GM12878 (cell line): ENCODE data around the gene YIF1A. TPM values are rescaled to one million over a fixed set of nuclear protein-coding genes. Genes with fewer than 3 reads are reported as not detected.

Experiments
- ATAC-seq: fragments of 200-7000 bp; cut with Tn5 transposase; 3 replicates; pipeline ENCODE4 v1.9.1; 2020; ENCODE audit warnings: mild to moderate bottlenecking, moderate library complexity
- BruUV-seq: library from RNA; stranded (reverse); fragments of 400-500 nt; replicated peaks from 2 replicates; lab custom pipeline; 2021; lab: Mats Ljungman, UMichigan
- CTCF ChIA-PET: fragments of 300-600 bp; sonication (Branson Sonifier 250); formaldehyde crosslinking; extraction: SDS; loops from one replicate; lab custom pipeline; 2021; ENCODE audit warnings: inconsistent platforms; lab: Yijun Ruan, JAX
- POLR2A ChIA-PET: fragments of 350-600 bp; formaldehyde crosslinking; extraction: SDS; loops from one replicate; lab custom pipeline; 2021; ENCODE audit warnings: inconsistent platforms; lab: Charles Lee
- RAD21 ChIA-PET: fragments of 300-600 bp; sonication (Branson Sonifier 250); formaldehyde crosslinking; loops from one replicate; lab custom pipeline; 2023; ENCODE audit warnings: antibody characterized with exemption; ENCODE audit not compliant: unreplicated experiment; lab: Charles Lee
- SMC1A ChIA-PET: fragments of 300-600 bp; sonication (Branson Sonifier 250); formaldehyde crosslinking; loops from one replicate; lab custom pipeline; 2023; ENCODE audit not compliant: unreplicated experiment, uncharacterized antibody; lab: Charles Lee
- DNase-seq: peaks from one replicate; pipeline ENCODE4 v3.0.0-alpha.2; 2011; ENCODE audit warnings: low read depth, low spot score
- FAIRE-seq: peaks from 3 replicates; lab custom pipeline; 2011; peaks lifted over from hg19 to GRCh38; lab: Jason Lieb, UNC
- H2AFZ ChIP-seq: 2 replicates; pipeline ENCODE4 v1.6.0; 2011; ENCODE audit warnings: low read depth, low read length, control low read depth; ENCODE audit not compliant: control insufficient read depth
- H3K27ac ChIP-seq: 2 replicates; pipeline ENCODE4 v1.5.1; 2011; ENCODE audit warnings: control low read depth; ENCODE audit not compliant: control insufficient read depth, insufficient read depth
- H3K27me3 ChIP-seq, 2 experiments: replicated peaks in 1 of 2; 2 replicates each; pipeline versions ENCODE4 v1.6.0 to v1.6.1; 2011; ENCODE audit warnings: low read length in 1 of 2; ENCODE audit not compliant: control insufficient read depth in 2 of 2, insufficient read depth in 2 of 2
- H3K36me3 ChIP-seq, 2 experiments: 2 replicates each; pipeline ENCODE4 v1.5.1; 2011; ENCODE audit warnings: low read length in 1 of 2; ENCODE audit not compliant: control insufficient read depth in 2 of 2, insufficient read depth in 2 of 2
- H3K4me1 ChIP-seq: 2 replicates; pipeline ENCODE4 v1.6.1; 2011; ENCODE audit warnings: mild to moderate bottlenecking, low read length, moderate library complexity, mixed read lengths; ENCODE audit not compliant: control insufficient read depth, insufficient read depth
- H3K4me2 ChIP-seq: 2 replicates; pipeline ENCODE4 v1.6.0; 2011; ENCODE audit warnings: control low read depth; ENCODE audit not compliant: control insufficient read depth, insufficient read depth
- H3K4me3 ChIP-seq: fragments of 200-600 bp; sonication (generic); 2 replicates; pipeline ENCODE4 v1.5.1; 2016
- H3K79me2 ChIP-seq: 2 replicates; pipeline ENCODE4 v1.6.0; 2011; ENCODE audit warnings: low read length; ENCODE audit not compliant: control insufficient read depth, insufficient read depth
- H3K9ac ChIP-seq: 2 replicates; pipeline ENCODE4 v1.8.0; 2011; ENCODE audit warnings: low read length, control low read depth, mixed read lengths; ENCODE audit not compliant: control insufficient read depth, insufficient read depth
- H3K9me3 ChIP-seq: replicated peaks from 3 replicates; pipeline ENCODE4 v1.5.1; 2011; ENCODE audit warnings: mild to moderate bottlenecking, low read length; ENCODE audit not compliant: control insufficient read depth, insufficient read depth
- H4K20me1 ChIP-seq: 2 replicates; pipeline ENCODE4 v1.6.0; 2011; ENCODE audit not compliant: control insufficient read depth, insufficient read depth
- BHLHE40 ChIP-seq, 2 experiments: fragments of 450-650 bp in 1 of 2; IDR thresholded peaks; 2 replicates each; pipeline ENCODE4 v1.6.1; 2011 to 2017; ENCODE audit warnings: low read depth in 2 of 2, borderline replicate concordance in 1 of 2, improper control_type of control experiment in 1 of 2, low read length in 1 of 2, mild to moderate bottlenecking in 1 of 2
- NKRF ChIP-seq: fragments of 450-650 bp; conservative IDR thresholded peaks from 2 replicates; pipeline ENCODE4 v1.6.1; 2017; ENCODE audit warnings: mild to moderate bottlenecking, moderate library complexity
- TCF12 ChIP-seq: IDR thresholded peaks from 2 replicates; pipeline ENCODE4 v1.6.1; 2011; ENCODE audit warnings: low read depth, mild to moderate bottlenecking, low read length
- WGBS: methylation state at CpG from one replicate; pipeline ENCODE4 v1.1.6; 2016; ENCODE audit warnings: low lambda C conversion rate; ENCODE audit not compliant: insufficient replicate concordance, insufficient coverage; ENCODE audit errors: missing lambda C conversion rate; 5-methylcytosine and 5-hydroxymethylcytosine counted together
- in situ Hi-C: fragments of 300-500 bp; cut with MboI; formaldehyde crosslinking; loops from 9 replicates; pipeline ENCODE4 v1.14.3; 2018; ENCODE audit warnings: mixed read lengths
- intact Hi-C: fragments of 100-400 bp; cut with micrococcal nuclease; formaldehyde crosslinking; loops from one replicate; pipeline ENCODE4 v1.14.2; 2022; ENCODE audit not compliant: unreplicated experiment
- polyA plus RNA-seq, 11 experiments: library from polyadenylated mRNA; depleted of rRNA in 4 of 11; unstranded in 6 of 11; stranded (reverse) in 5 of 11; fragments of >200 nt; fragmentation: Nextera tagmentation in 4 of 11; fragmentation: Illumina TruSeq in 1 of 11; extraction: Ambion mirVana in 4 of 11; extraction: Trizol in 1 of 11; gene quantifications; 1 replicate in 1 of 11; 2 replicates in 10 of 11; pipeline versions ENCODE4 v1.2.1 to v1.2.3, GENCODE V29; 2011 to 2016; ENCODE audit warnings: inconsistent platforms in 2 of 11, missing spikeins in 2 of 11, low read depth in 1 of 11
- total RNA-seq, 4 experiments: library from RNA; depleted of rRNA in 3 of 4; stranded (reverse); fragments of >200 nt in 3 of 4; fragmentation: Illumina TruSeq in 1 of 4; extraction: Trizol in 1 of 4; gene quantifications; 2 replicates each; pipeline versions ENCODE4 v1.2.1 to v1.2.3, GENCODE V29; 2013 to 2021

The YIF1A gene
- total and polyA plus RNA-seq, 10 of the 15 experiments (the other 5 are each of a cell fraction or from before 2014, with no cell fraction given), result 6.6 to 128 (median 71.7) TPM

GRCh38 chr11:66325263-66325671, 36.3 kb upstream of the YIF1A start:
- ChIA-PET RAD21 (interaction anchor here (0.6 to 1.0 kb wide), 2 partner anchors 10 to 14 kb away, joined by 3 read pairs; no protein-coding TSS in a partner anchor), SMC1A (interaction anchor here (3.4 kb wide), 1 partner anchor 13 kb away, joined by 12 read pairs; no protein-coding TSS in a partner anchor)
- no peak overlapping the region for H3K4me3 ChIP-seq
- TF ChIP-seq BHLHE40 (IDR thresholded peaks at IDR 0.05; ENCODE audit: borderline replicate concordance in 1 of 2, low read depth in 2 of 2, low read length in 1 of 2) (peak in 1 of 2 experiments; percentile 54; a peak in 1 of 4 replicates), TCF12 (peak; percentile 87), NKRF (no peak)
- TF ChIP-seq, all 136 proteins: peak for 2
- no peaks in the 10 kb centered on the region for H3K79me2 ChIP-seq
- H3K36me3 ChIP-seq, result no peaks in the 10 kb centered on the region
- no peak overlapping the region for H3K9ac ChIP-seq
- H3K4me2 ChIP-seq, result no peak overlapping the region
- no peaks in the 10 kb centered on the region; a peak in 1 of 4 replicates for H3K27me3 ChIP-seq
- ChIA-PET CTCF (interaction anchor here (3.8 kb wide), 1 partner anchor 13 kb away, joined by 34 read pairs; no protein-coding TSS in a partner anchor), POLR2A (no interaction called here)
- no peak for ATAC-seq
- no TSS peak for BruUV-seq
- H3K4me1 ChIP-seq, result peaks cover 10% of the 10 kb centered on the region; the same call in 1 of the 2 replicates
- intact Hi-C loops (no loop called here), in situ Hi-C loops (no loop called here)
- WGBS, result 50% methylated on average over 8 of the region's 8 CpGs
- no peaks in the 10 kb centered on the region for H4K20me1 ChIP-seq
- no peak overlapping the region for H2AFZ ChIP-seq
- no peak for FAIRE-seq
- no peak for DNase-seq
- H3K27ac ChIP-seq, result no peak overlapping the region
- no peaks in the 10 kb centered on the region; the same call in 2 of the 3 replicates for H3K9me3 ChIP-seq
